ENCODE data around the gene SLIT3.

Gene SLIT3

GRCh38 chr5:168676501-168676900 lies 624.4 kb downstream of the SLIT3 start:
- no peak for TF ChIP-seq ZFP30 (CRISPR knock-in tag; IDR thresholded peaks at IDR 0.05)
- ATAC-seq, result no peak

- no peak for ATAC-seq
- TF ChIP-seq, protein P1, sequence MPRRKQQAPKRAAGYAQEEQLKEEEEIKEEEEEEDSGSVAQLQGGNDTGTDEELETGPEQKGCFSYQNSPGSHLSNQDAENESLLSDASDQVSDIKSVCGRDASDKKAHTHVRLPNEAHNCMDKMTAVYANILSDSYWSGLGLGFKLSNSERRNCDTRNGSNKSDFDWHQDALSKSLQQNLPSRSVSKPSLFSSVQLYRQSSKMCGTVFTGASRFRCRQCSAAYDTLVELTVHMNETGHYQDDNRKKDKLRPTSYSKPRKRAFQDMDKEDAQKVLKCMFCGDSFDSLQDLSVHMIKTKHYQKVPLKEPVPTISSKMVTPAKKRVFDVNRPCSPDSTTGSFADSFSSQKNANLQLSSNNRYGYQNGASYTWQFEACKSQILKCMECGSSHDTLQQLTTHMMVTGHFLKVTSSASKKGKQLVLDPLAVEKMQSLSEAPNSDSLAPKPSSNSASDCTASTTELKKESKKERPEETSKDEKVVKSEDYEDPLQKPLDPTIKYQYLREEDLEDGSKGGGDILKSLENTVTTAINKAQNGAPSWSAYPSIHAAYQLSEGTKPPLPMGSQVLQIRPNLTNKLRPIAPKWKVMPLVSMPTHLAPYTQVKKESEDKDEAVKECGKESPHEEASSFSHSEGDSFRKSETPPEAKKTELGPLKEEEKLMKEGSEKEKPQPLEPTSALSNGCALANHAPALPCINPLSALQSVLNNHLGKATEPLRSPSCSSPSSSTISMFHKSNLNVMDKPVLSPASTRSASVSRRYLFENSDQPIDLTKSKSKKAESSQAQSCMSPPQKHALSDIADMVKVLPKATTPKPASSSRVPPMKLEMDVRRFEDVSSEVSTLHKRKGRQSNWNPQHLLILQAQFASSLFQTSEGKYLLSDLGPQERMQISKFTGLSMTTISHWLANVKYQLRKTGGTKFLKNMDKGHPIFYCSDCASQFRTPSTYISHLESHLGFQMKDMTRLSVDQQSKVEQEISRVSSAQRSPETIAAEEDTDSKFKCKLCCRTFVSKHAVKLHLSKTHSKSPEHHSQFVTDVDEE (CRISPR knock-in tag; IDR thresholded peaks at IDR 0.05), result no peak
- no peak for TF ChIP-seq TCF4 (CRISPR knock-in tag; IDR thresholded peaks at IDR 0.05; ENCODE audit: borderline replicate concordance)
- TF ChIP-seq GLIS3 (CRISPR knock-in tag; IDR thresholded peaks at IDR 0.05), result no peak
- no peak for TF ChIP-seq ISL1 (CRISPR knock-in tag; IDR thresholded peaks at IDR 0.05)
- TF ChIP-seq ZNF8 (CRISPR knock-in tag; IDR thresholded peaks at IDR 0.05), result no peak
- no peak for TF ChIP-seq CSDC2 (CRISPR knock-in tag; IDR thresholded peaks at IDR 0.05)
- TF ChIP-seq TOX (CRISPR knock-in tag; IDR thresholded peaks at IDR 0.05; ENCODE audit: borderline replicate concordance), result no peak
- no peak for TF ChIP-seq ESRRG (CRISPR knock-in tag; IDR thresholded peaks at IDR 0.05)
- no peak for TF ChIP-seq PPARA (CRISPR knock-in tag; IDR thresholded peaks at IDR 0.05; ENCODE audit: borderline replicate concordance)
- TF ChIP-seq, protein P2, sequence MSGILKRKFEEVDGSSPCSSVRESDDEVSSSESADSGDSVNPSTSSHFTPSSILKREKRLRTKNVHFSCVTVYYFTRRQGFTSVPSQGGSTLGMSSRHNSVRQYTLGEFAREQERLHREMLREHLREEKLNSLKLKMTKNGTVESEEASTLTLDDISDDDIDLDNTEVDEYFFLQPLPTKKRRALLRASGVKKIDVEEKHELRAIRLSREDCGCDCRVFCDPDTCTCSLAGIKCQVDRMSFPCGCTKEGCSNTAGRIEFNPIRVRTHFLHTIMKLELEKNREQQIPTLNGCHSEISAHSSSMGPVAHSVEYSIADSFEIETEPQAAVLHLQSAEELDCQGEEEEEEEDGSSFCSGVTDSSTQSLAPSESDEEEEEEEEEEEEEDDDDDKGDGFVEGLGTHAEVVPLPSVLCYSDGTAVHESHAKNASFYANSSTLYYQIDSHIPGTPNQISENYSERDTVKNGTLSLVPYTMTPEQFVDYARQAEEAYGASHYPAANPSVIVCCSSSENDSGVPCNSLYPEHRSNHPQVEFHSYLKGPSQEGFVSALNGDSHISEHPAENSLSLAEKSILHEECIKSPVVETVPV (CRISPR knock-in tag; IDR thresholded peaks at IDR 0.05), result no peak
- TF ChIP-seq OSR1 (CRISPR knock-in tag; IDR thresholded peaks at IDR 0.05), result no peak
- no peak for TF ChIP-seq CREB5 (CRISPR knock-in tag; IDR thresholded peaks at IDR 0.05; ENCODE audit: low read depth)
- TF ChIP-seq ZFP30 (CRISPR knock-in tag; IDR thresholded peaks at IDR 0.05), result no peak
- no peak for TF ChIP-seq POU6F1 (CRISPR knock-in tag; IDR thresholded peaks at IDR 0.05; ENCODE audit: borderline replicate concordance, low read depth)
- TF ChIP-seq ARNTL (CRISPR knock-in tag; IDR thresholded peaks at IDR 0.05; ENCODE audit: borderline replicate concordance, low read depth), result no peak
Observed at GRCh38 chr5:168675883-168676408, 625.0 kb downstream of the SLIT3 start.

GRCh38 chr5:168674893-168675482 lies 626.0 kb downstream of the SLIT3 start:
- ATAC-seq, result no peak
- TF ChIP-seq GLIS3 (CRISPR knock-in tag; IDR thresholded peaks at IDR 0.05), result no peak
- TF ChIP-seq ZC3H10 (CRISPR knock-in tag; IDR thresholded peaks at IDR 0.05), result no peak
- TF ChIP-seq PPARA (CRISPR knock-in tag; IDR thresholded peaks at IDR 0.05; ENCODE audit: borderline replicate concordance), result no peak
- no peak for TF ChIP-seq ZFP30 (CRISPR knock-in tag; IDR thresholded peaks at IDR 0.05)
- no peak for TF ChIP-seq ZNF565 (CRISPR knock-in tag; conservative IDR thresholded peaks at IDR 0.05; ENCODE audit: low read depth)
- TF ChIP-seq ZNF70 (CRISPR knock-in tag; IDR thresholded peaks at IDR 0.05), result no peak
- TF ChIP-seq BACH2 (CRISPR knock-in tag; IDR thresholded peaks at IDR 0.05; ENCODE audit: borderline replicate concordance), result no peak
- no peak for TF ChIP-seq ESRRG (CRISPR knock-in tag; IDR thresholded peaks at IDR 0.05)
- TF ChIP-seq ARNTL (CRISPR knock-in tag; IDR thresholded peaks at IDR 0.05; ENCODE audit: borderline replicate concordance, low read depth), result no peak
- TF ChIP-seq SNAI2 (CRISPR knock-in tag; IDR thresholded peaks at IDR 0.05), result no peak
- TF ChIP-seq TOX (CRISPR knock-in tag; IDR thresholded peaks at IDR 0.05; ENCODE audit: borderline replicate concordance), result no peak
- no peak for TF ChIP-seq ISL1 (CRISPR knock-in tag; IDR thresholded peaks at IDR 0.05)
- TF ChIP-seq, protein P2 (CRISPR knock-in tag; IDR thresholded peaks at IDR 0.05), result no peak
- TF ChIP-seq, protein P1 (CRISPR knock-in tag; IDR thresholded peaks at IDR 0.05), result no peak
- no peak for TF ChIP-seq RARB (CRISPR knock-in tag; IDR thresholded peaks at IDR 0.05)
- no peak for TF ChIP-seq OSR1 (CRISPR knock-in tag; IDR thresholded peaks at IDR 0.05)
- TF ChIP-seq ZNF8 (CRISPR knock-in tag; IDR thresholded peaks at IDR 0.05), result no peak
- TF ChIP-seq CREB5 (CRISPR knock-in tag; IDR thresholded peaks at IDR 0.05; ENCODE audit: low read depth), result no peak

All from SK-N-SH treated with all-trans-retinoic acid at 6 μM for 48 hours (cell line).